Gastroesophageal sphincter (tissue), 3 donors: ENCODE results near the gene ATP2C2.

Experiments used
- CTCF ChIP-seq, 4 experiments: fragments of 200-600 bp in 2 of 4; fragments of 450-650 bp in 2 of 4; sonication (generic) in 1 of 4; IDR thresholded peaks; one replicate each; pipeline ENCODE4 v1.5.1; 2017 to 2019; ENCODE audit warnings: antibody characterized with exemption in 4 of 4, mild to moderate bottlenecking in 2 of 4, moderate library complexity in 2 of 4
- EP300 ChIP-seq: sonication (generic); formaldehyde crosslinking; IDR thresholded peaks from one replicate; pipeline ENCODE4 v1.6.1; 2017; ENCODE audit warnings: antibody characterized with exemption, mild to moderate bottlenecking
- POLR2A ChIP-seq, 2 donors: fragments of 450-650 bp; IDR thresholded peaks; one replicate each; pipeline ENCODE4 v1.6.1; 2017; ENCODE audit warnings: antibody characterized with exemption in 2 of 2, mild to moderate bottlenecking in 2 of 2, moderate library complexity in 1 of 2
- POLR2AphosphoS5 ChIP-seq: sonication (generic); formaldehyde crosslinking; IDR thresholded peaks from one replicate; pipeline ENCODE4 v1.6.1; 2017; ENCODE audit warnings: antibody characterized with exemption

GRCh38 chr16:84485255-84486010, 117.1 kb downstream of the ATP2C2 start:
- TF ChIP-seq CTCF (IDR thresholded peaks at IDR 0.05) (no peak), POLR2AphosphoS5 (no peak), EP300 (no peak), POLR2A (IDR thresholded peaks at IDR 0.05) (no peak)
